Measurements from ENCODE around the gene BTN3A1.

GRCh38 chr6:26450240-26450639, 48.2 kb downstream of the BTN3A1 start:
- TF ChIP-seq EZH2 (IDR thresholded peaks at IDR 0.05) (no peak), YY1 (IDR thresholded peaks at IDR 0.05; ENCODE audit: extremely low read depth, insufficient replicate concordance, low read depth, low read length) (no peak), SP1 (IDR thresholded peaks at IDR 0.05; ENCODE audit: low read depth) (no peak), CEBPB (IDR thresholded peaks at IDR 0.05; ENCODE audit: low read depth) (no peak), POLR2A (IDR thresholded peaks at IDR 0.05; ENCODE audit: borderline replicate concordance, extremely low read depth, insufficient read depth, insufficient read length) (no peak), ATF3 (IDR thresholded peaks at IDR 0.05) (no peak), SIN3A (IDR thresholded peaks at IDR 0.05; ENCODE audit: low read depth) (no peak), CTCF (IDR thresholded peaks at IDR 0.05 in 2 of 3, conservative IDR thresholded peaks at IDR 0.05 in 1 of 3; ENCODE audit: borderline replicate concordance in 1 of 3, insufficient read depth in 1 of 3, low read depth in 2 of 3, low read length in 2 of 3) (no peak)
